Urinary bladder (tissue), 4 donors: ENCODE measurements around the gene NOM1. TPM values are rescaled to one million over a fixed set of nuclear protein-coding genes. Genes with fewer than 3 reads are reported as not detected.

Experiments used
- DNase-seq: peaks from one replicate; pipeline ENCODE4 v3.0.0-alpha.2; 2015; ENCODE audit errors: extremely low spot score
- H3K27ac ChIP-seq: one replicate; pipeline ENCODE4 v1.5.1; 2013; ENCODE audit warnings: low read depth, mild to moderate bottlenecking, moderate library complexity
- H3K36me3 ChIP-seq: one replicate; pipeline ENCODE4 v1.6.1; 2013; ENCODE audit warnings: mild to moderate bottlenecking, moderate library complexity; ENCODE audit not compliant: insufficient read depth
- H3K4me1 ChIP-seq: one replicate; pipeline ENCODE4 v1.6.1; 2013; ENCODE audit warnings: mild to moderate bottlenecking, moderate library complexity; ENCODE audit not compliant: insufficient read depth
- H3K4me3 ChIP-seq: one replicate; pipeline ENCODE4 v1.5.1; 2013; ENCODE audit warnings: low read depth, low read length
- WGBS: extraction: QIAGEN DNeasy Blood & Tissue Kit; methylation state at CpG from one replicate; pipeline ENCODE4 v1.1.7; 2013; 5-methylcytosine and 5-hydroxymethylcytosine counted together
- polyA plus RNA-seq: library from polyadenylated mRNA; stranded (reverse); fragments of 200-250 nt; gene quantifications from one replicate; pipeline ENCODE4 v1.2.3, GENCODE V29; 2013
- total RNA-seq: library from RNA; depleted of rRNA; stranded (reverse); fragments of >200 nt; gene quantifications from one replicate; pipeline ENCODE4 v1.2.3, GENCODE V29; 2014
- donor health status: healthy with polysubstance abuse.
- donor health status: healthy.

The NOM1 gene
- total and polyA plus RNA-seq, 2 donors = 9.2 to 24.7 TPM

GRCh38 chr7:156979711-156980110 is 30.2 kb downstream of the NOM1 start:
- no peaks in the 10 kb centered on the region for H3K4me1 ChIP-seq
- no peaks in the 10 kb centered on the region for H3K36me3 ChIP-seq
- no peak overlapping the region for H3K4me3 ChIP-seq
- DNase-seq = no peak
- H3K27ac ChIP-seq = no peak overlapping the region
- WGBS = 95% methylated on average over 4 of the region's 4 CpGs

GRCh38 chr7:156984174-156984891 is 34.8 kb downstream of the NOM1 start:
- no peak overlapping the region for H3K27ac ChIP-seq
- no peak for DNase-seq
- 43% methylated on average over 14 of the region's 14 CpGs for WGBS
- no peaks in the 10 kb centered on the region for H3K4me1 ChIP-seq
- H3K36me3 ChIP-seq = no peaks in the 10 kb centered on the region
- no peak overlapping the region for H3K4me3 ChIP-seq

- Histone ChIP-seq H3K27ac (no peak overlapping the region), H3K4me3 (no peak overlapping the region), H3K36me3 (no peaks in the 10 kb centered on the region), H3K4me1 (no peaks in the 10 kb centered on the region)
- WGBS = 85% methylated on average over 29 of the region's 29 CpGs
- no peak for DNase-seq
These were observed 35.8 kb downstream of the NOM1 start for GRCh38 chr7:156985101-156985992.

- no peaks in the 10 kb centered on the region for H3K4me1 ChIP-seq
- no peak overlapping the region for H3K27ac ChIP-seq
- H3K36me3 ChIP-seq = no peaks in the 10 kb centered on the region
- WGBS = 93% methylated on average over 8 of the region's 8 CpGs
- DNase-seq = no peak
- H3K4me3 ChIP-seq = no peak overlapping the region
These were observed 36.9 kb downstream of the NOM1 start for GRCh38 chr7:156986378-156986777.

- no peak for DNase-seq
- WGBS = 43% methylated on average over 27 of the region's 27 CpGs
- Histone ChIP-seq H3K27ac (no peak overlapping the region), H3K36me3 (no peaks in the 10 kb centered on the region), H3K4me1 (no peaks in the 10 kb centered on the region), H3K4me3 (no peak overlapping the region)
These were observed 39.1 kb downstream of the NOM1 start for GRCh38 chr7:156988343-156989185.

GRCh38 chr7:156989766-156990535 is 40.4 kb downstream of the NOM1 start:
- no peaks in the 10 kb centered on the region for H3K36me3 ChIP-seq
- H3K4me1 ChIP-seq = no peaks in the 10 kb centered on the region
- 93% methylated on average over 25 of the region's 25 CpGs for whole genome bisulfite sequencing
- no peak overlapping the region for H3K27ac ChIP-seq
- H3K4me3 ChIP-seq = no peak overlapping the region
- no peak for DNase-seq

GRCh38 chr7:156993021-156993924 is 43.8 kb downstream of the NOM1 start:
- H3K27ac ChIP-seq = no peak overlapping the region
- 40% methylated on average over 32 of the region's 32 CpGs for WGBS
- no peaks in the 10 kb centered on the region for H3K36me3 ChIP-seq
- H3K4me1 ChIP-seq = no peaks in the 10 kb centered on the region
- H3K4me3 ChIP-seq = no peak overlapping the region
- no peak for DNase-seq

GRCh38 chr7:156993925-156994235 is 44.4 kb downstream of the NOM1 start:
- WGBS = 69% methylated on average over 10 of the region's 10 CpGs
- Histone ChIP-seq H3K4me3 (no peak overlapping the region), H3K36me3 (no peaks in the 10 kb centered on the region), H3K4me1 (no peaks in the 10 kb centered on the region), H3K27ac (no peak overlapping the region)
- DNase-seq = no peak

- Histone ChIP-seq H3K27ac (no peak overlapping the region), H3K4me3 (no peak overlapping the region), H3K4me1 (no peaks in the 10 kb centered on the region), H3K36me3 (no peaks in the 10 kb centered on the region)
- 69% methylated on average over 8 of the region's 8 CpGs for WGBS
- DNase-seq = no peak
These were observed 44.9 kb downstream of the NOM1 start for GRCh38 chr7:156994417-156994816.

- DNase-seq = no peak
- Histone ChIP-seq H3K36me3 (no peaks in the 10 kb centered on the region), H3K4me3 (peak overlapping the region; percentile 59), H3K27ac (no peak overlapping the region), H3K4me1 (peaks cover 1% of the 10 kb centered on the region)
- 12% methylated on average over 57 of the region's 57 CpGs for WGBS
These were observed 49.8 kb downstream of the NOM1 start for GRCh38 chr7:156998988-156999957.

- H3K4me1 ChIP-seq = peaks cover 2% of the 10 kb centered on the region
These were observed 50.6 kb downstream of the NOM1 start for GRCh38 chr7:156999958-157000726.

More at GRCh38 chr7:156999958-157000726, 50.6 kb downstream of the NOM1 start:
- WGBS = 2% methylated on average over 75 of the region's 75 CpGs
- Histone ChIP-seq H3K27ac (no peak overlapping the region), H3K4me3 (peak overlapping the region; percentile 59), H3K36me3 (no peaks in the 10 kb centered on the region)
- DNase-seq = no peak
